ENCODE results near the gene MAN2A2. TPM values are rescaled to one million over a fixed set of nuclear protein-coding genes. Genes with fewer than 3 reads are reported as not detected.

MAN2A2 gene
- total and polyA plus RNA-seq, 2 of the 8 experiments (the other 6 are each of a cell fraction or from before 2014, with no cell fraction given), result 23.1 to 29.7 TPM

DNA sequence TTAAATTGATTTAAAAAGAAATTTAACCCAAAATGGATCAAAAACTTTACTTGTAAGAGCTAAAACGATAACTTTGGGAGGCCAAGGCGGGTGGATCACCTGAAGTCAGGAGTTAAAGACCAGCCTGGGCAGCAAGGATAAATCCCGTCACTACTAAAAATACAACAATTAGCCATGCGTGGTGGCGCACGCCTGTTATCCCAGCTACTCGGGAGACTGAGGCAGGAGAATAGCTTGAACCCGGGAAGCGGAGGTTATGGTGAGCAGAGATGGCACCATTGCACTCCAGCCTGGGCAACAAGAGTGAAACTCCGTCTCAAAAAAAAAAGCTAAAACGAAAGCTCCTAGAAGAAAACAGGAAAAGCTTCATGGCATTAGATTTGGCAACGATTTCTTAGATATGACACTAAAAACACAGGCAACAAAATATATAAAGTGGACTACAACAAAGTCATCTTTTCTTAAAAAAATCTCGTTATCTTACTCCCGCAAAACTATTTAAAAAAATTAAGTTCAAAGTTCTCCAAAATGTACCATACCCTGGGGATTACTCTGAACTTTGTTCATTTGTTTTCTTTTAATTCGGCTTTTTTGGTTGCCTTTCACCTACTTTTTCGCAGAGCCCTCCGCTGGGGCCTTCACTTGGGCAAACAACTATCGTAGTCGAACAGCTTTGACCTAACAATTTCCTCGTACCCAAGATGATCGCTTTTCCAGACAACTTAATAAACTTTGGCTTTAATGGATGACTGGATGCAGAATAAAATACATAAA is 26.3 kb downstream of the MAN2A2 start (continued):
- TF ChIP-seq, protein P1, sequence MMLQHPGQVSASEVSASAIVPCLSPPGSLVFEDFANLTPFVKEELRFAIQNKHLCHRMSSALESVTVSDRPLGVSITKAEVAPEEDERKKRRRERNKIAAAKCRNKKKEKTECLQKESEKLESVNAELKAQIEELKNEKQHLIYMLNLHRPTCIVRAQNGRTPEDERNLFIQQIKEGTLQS (IDR thresholded peaks at IDR 0.05; ENCODE audit: insufficient read depth, low read depth, low read length), result no peak
- TF ChIP-seq GABPA (IDR thresholded peaks at IDR 0.05; ENCODE audit: borderline replicate concordance, insufficient read depth, low read length), result no peak
- TF ChIP-seq NRF1 (IDR thresholded peaks at IDR 0.05; ENCODE audit: low read depth, low read length), result no peak
- no peak for TF ChIP-seq SAP30 (IDR thresholded peaks at IDR 0.05; ENCODE audit: insufficient read depth, insufficient replicate concordance, low read length)
- TF ChIP-seq YY1 (IDR thresholded peaks at IDR 0.05; ENCODE audit: low read depth, low read length), result no peak
- no peak for TF ChIP-seq GTF2F1 (IDR thresholded peaks at IDR 0.05; ENCODE audit: borderline replicate concordance, low read depth, low read length)
